Activated T-helper 2 cell treated with anti-CD3 and anti-CD28 coated beads, Interferon-gamma antibody, Interleukin-2, Interleukin-4, amounts not matched to agents 10 μg/mL and 5 μg/mL and 100 μg/mL, durations not matched to agents 14 hours and 24 hours and 36 hours (primary cell): ENCODE measurements around the gene CYB561D2. TPM values are rescaled to one million over a fixed set of nuclear protein-coding genes. Genes with fewer than 3 reads are reported as not detected.
A peak's percentile ranks its signal among the peaks of the same experiment; 100 is the strongest.

Experiments used
- DNase-seq: peaks from one replicate; pipeline ENCODE4 v3.0.0; 2021; ENCODE audit warnings: low spot score
- H3K27ac Mint-ChIP-seq: one replicate; pipeline ENCODE4 v1.8.0; 2021; ENCODE audit warnings: mixed read lengths
- H3K27me3 Mint-ChIP-seq: one replicate; pipeline ENCODE4 v1.8.0; 2021; ENCODE audit warnings: low read depth, mixed read lengths
- H3K36me3 Mint-ChIP-seq: one replicate; pipeline ENCODE4 v1.8.0; 2021; ENCODE audit warnings: low read depth, mixed read lengths
- H3K4me1 Mint-ChIP-seq: one replicate; pipeline ENCODE4 v1.8.0; 2021; ENCODE audit warnings: low read depth, mixed read lengths
- H3K4me3 Mint-ChIP-seq: one replicate; pipeline ENCODE4 v1.8.0; 2021; ENCODE audit warnings: low read depth, mild to moderate bottlenecking, moderate library complexity, mixed read lengths
- H3K9me3 Mint-ChIP-seq: one replicate; pipeline ENCODE4 v1.8.0; 2021; ENCODE audit warnings: mixed read lengths
- intact Hi-C: fragments of 100-400 bp; cut with micrococcal nuclease; formaldehyde crosslinking; loops from one replicate; pipeline ENCODE4 v1.15.1; 2023
- total RNA-seq: library from RNA; stranded (reverse); gene quantifications from 2 replicates; pipeline ENCODE4 v1.2.3, GENCODE V29; 2022

The CYB561D2 gene
- total RNA-seq, 1 donor from 2014 or later = 22.9 TPM

DNA sequence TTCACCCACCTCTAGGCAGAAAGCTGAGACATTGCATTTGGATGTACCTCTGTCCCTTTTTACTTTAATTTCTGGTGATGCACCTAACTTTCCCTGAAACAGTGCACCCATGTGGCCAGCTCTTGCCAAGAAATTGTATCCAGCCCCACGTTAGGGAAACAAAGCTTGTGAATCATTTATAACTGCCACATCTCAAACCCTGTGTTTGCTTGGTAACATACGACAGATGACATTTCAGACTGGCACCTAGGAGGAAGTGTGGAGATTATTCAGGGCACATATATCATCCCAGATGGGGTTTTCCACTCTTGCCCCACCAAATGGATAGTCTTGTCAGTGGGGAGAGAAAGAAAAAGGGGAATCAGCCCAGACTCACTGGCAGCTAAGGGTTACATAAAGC is 2.1 kb downstream of the CYB561D2 start:
- H3K9me3 Mint-ChIP-seq = no peaks in the 10 kb centered on the region
- DNase-seq = no peak
- H3K27ac Mint-ChIP-seq = no peak overlapping the region
- H3K36me3 Mint-ChIP-seq = peaks cover 55% of the 10 kb centered on the region
- H3K27me3 Mint-ChIP-seq = no peaks in the 10 kb centered on the region
- peaks cover 41% of the 10 kb centered on the region for H3K4me1 Mint-ChIP-seq
- H3K4me3 Mint-ChIP-seq = no peak overlapping the region
- intact Hi-C loops = loop anchor here (5.0 to 10.0 kb wide), 4 partner anchors 215 to 1322 kb away; partner anchors contain the start of genes C3orf18, HEMK1, MANF and MAPKAPK3

DNA sequence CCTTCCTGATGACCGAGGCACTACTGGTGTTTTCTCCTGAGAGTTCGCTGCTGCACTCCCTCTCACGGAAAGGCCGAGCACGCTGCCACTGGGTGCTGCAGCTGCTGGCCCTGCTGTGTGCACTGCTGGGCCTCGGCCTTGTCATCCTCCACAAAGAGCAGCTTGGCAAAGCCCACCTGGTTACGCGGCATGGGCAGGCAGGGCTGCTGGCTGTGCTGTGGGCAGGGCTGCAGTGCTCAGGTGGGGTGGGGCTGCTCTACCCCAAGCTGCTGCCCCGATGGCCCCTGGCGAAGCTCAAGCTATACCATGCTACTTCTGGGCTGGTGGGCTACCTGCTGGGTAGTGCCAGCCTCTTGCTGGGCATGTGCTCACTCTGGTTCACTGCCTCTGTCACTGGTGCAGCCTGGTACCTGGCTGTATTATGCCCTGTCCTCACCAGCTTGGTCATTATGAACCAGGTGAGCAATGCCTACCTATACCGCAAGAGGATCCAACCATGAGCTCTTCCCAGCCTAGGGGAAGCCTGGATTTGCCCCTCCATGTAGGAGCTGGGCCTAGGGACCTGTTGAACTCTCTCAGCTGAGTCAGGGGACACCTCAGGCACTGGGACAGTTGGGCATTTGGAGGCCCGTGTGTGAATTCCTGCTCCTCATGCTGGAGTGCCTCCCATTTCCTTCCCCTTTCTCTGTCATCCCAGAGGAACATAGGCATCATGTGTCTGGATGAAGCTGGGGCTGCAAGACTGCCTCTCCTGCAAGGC is 2.8 kb downstream of the CYB561D2 start:
- peaks cover 44% of the 10 kb centered on the region for H3K4me1 Mint-ChIP-seq
- DNase-seq = no peak
- intact Hi-C loops = loop anchor here (5.0 to 10.0 kb wide), 4 partner anchors 214 to 1321 kb away; partner anchors contain the start of genes C3orf18, HEMK1, MANF and MAPKAPK3
- H3K36me3 Mint-ChIP-seq = peaks cover 54% of the 10 kb centered on the region
- no peak overlapping the region for H3K27ac Mint-ChIP-seq
- H3K4me3 Mint-ChIP-seq = no peak overlapping the region
- no peaks in the 10 kb centered on the region for H3K9me3 Mint-ChIP-seq
- H3K27me3 Mint-ChIP-seq = no peaks in the 10 kb centered on the region

DNA sequence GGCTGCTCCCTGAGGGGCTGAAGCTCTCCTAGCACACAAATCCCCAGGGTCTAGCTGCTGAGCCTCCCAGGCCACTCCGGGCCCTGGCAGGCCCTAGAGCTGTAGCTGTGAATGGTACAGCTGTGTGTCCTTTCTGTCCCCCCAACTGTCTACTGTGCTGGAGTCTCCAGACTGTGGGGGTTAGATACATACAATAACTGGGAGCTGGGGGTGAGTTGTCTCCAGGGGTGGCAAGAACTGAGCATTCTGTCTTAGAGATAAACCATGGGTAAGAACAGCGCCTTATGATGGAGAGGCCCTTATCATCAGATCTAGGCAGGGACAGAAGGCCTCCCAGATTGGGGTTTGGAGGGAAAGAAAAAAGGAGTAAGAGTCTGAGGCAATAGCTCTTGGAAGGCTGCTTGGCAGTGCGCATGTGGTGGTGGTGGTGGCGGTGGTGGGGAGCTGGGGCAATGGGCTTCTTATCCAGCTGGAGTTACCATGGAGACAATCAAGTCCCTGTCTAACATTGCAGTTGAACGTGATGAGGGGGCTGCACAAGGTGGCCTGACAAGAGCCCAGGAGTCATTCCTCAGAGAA is 3.6 kb downstream of the CYB561D2 start:
- no peaks in the 10 kb centered on the region for H3K27me3 Mint-ChIP-seq
- peaks cover 42% of the 10 kb centered on the region for H3K4me1 Mint-ChIP-seq
- DNase-seq = no peak
- intact Hi-C loops = loop anchor here (5.0 to 10.0 kb wide), 4 partner anchors 213 to 1321 kb away; partner anchors contain the start of genes C3orf18, HEMK1, MANF and MAPKAPK3
- peaks cover 45% of the 10 kb centered on the region for H3K36me3 Mint-ChIP-seq
- no peak overlapping the region for H3K4me3 Mint-ChIP-seq
- H3K9me3 Mint-ChIP-seq = no peaks in the 10 kb centered on the region
- no peak overlapping the region for H3K27ac Mint-ChIP-seq

DNA sequence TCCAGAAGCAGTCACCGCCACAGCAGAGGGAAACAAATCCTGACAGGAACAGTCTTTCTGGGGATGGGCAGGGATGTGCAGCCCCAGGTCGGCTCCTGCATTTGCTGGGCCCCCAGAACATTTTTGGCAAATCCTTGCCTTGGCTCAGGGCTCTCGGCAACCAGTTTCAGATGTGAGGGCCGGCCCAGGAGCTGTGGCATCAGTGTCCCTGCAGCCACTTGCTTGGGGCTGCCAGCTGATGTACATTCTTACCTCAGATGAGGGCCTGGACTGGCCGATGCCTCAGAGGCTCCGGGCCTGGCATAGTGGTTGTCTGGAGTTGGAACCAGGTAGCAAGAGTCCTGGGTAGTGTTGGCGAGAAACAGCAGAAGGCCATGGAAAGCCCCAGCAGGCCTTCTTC is 4.2 kb downstream of the CYB561D2 start:
- no peaks in the 10 kb centered on the region for H3K27me3 Mint-ChIP-seq
- H3K4me3 Mint-ChIP-seq = no peak overlapping the region
- H3K27ac Mint-ChIP-seq = no peak overlapping the region
- no peaks in the 10 kb centered on the region for H3K9me3 Mint-ChIP-seq
- no peak for DNase-seq
- H3K36me3 Mint-ChIP-seq = peaks cover 44% of the 10 kb centered on the region
- intact Hi-C loops = loop anchor here (5.0 to 10.0 kb wide), 4 partner anchors 212 to 1320 kb away; partner anchors contain the start of genes C3orf18, HEMK1, MANF and MAPKAPK3
- H3K4me1 Mint-ChIP-seq = peaks cover 42% of the 10 kb centered on the region

DNA sequence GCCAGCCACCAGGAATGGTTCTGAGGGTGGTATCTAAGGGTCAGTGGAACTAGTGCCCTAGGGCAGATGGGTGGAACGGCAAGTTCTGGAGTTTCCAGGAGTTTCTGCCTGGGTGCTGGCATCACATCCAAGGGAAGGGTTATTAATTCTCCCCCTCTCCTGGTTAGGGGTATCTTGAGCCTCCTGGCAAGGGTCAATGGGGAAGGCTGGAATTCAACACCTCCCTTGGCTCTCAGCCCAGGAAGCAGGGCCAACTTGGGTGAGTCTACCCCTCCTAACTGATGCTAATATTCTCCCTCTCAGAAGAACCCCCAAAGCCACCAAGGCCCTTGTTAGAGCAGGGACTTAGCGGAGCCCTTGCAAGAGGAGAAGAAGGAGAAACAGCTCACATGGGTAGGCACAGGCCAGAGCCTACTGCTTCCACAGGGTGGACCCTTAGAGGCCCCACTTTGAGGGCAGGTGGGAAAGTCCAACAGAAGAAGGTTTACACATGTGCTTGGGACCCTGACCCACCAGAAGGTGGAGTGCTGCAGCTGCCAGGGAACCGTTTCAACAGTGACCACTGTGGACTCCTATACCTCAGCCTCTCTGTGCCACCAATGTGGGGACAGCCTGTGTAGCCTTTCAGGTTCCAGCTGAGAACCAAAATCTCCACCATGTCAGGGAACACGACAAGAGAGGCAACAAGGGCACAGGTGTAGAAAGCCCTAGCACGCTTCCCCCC is 5.3 kb downstream of the CYB561D2 start:
- no peak for DNase-seq
- H3K4me3 Mint-ChIP-seq = peak overlapping the region; percentile 21
- H3K4me1 Mint-ChIP-seq = peaks cover 39% of the 10 kb centered on the region
- no peaks in the 10 kb centered on the region for H3K9me3 Mint-ChIP-seq
- no peaks in the 10 kb centered on the region for H3K27me3 Mint-ChIP-seq
- H3K27ac Mint-ChIP-seq = no peak overlapping the region
- intact Hi-C loops = loop anchor here (10.0 kb wide), 2 partner anchors 1029 to 1319 kb away; partner anchors contain the start of genes MANF and TEX264
- peaks cover 36% of the 10 kb centered on the region for H3K36me3 Mint-ChIP-seq

DNA sequence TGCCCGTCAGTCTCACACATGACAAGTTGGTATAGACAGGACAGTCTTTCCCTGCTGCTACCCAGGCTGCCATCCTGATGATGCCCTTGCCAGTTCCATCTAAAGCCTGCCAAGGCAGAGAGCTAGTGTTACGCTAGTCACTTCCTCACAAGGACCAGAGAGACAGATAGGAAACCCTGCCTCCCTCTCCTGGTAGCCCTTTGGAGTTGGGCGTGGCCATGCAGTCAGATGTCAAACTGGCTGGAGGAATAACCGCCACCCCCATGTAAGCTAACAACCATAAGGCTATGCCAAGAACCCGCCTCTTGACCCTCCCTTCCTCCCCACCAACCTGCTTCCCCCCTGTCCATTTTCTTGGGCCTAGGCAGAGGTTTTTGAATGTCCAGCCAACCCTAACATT is 5.9 kb downstream of the CYB561D2 start:
- Mint-ChIP-seq H3K4me3 (peak overlapping the region; percentile 98), H3K36me3 (peaks cover 31% of the 10 kb centered on the region), H3K9me3 (no peaks in the 10 kb centered on the region), H3K4me1 (peaks cover 33% of the 10 kb centered on the region), H3K27ac (no peak overlapping the region), H3K27me3 (no peaks in the 10 kb centered on the region)
- intact Hi-C loops = loop anchor here (10.0 kb wide), 2 partner anchors 1028 to 1318 kb away; partner anchors contain the start of genes MANF and TEX264
- DNase-seq = no peak

DNA sequence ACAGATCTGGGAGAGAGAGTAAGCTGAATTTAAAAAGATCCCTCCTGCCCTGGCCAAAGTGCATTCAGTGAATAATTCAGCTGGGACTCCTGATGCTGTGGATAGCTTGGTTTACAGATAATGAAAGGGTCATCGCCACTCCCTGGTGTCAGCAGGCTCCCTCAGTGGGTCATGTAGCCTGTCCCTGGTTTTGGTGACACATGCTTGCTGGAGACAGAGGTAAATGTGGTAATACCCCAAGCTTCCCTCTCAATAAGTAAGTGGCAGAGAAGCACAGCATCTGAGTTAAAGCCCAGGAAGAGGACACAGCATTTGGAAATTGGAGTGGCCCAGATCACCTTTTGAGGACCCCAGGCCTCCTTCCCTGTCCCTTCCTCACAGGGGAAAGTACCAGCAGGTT is 6.8 kb downstream of the CYB561D2 start:
- no peak for DNase-seq
- Mint-ChIP-seq H3K4me3 (peak overlapping the region; percentile 98), H3K27ac (no peak overlapping the region), H3K36me3 (peaks cover 30% of the 10 kb centered on the region), H3K9me3 (no peaks in the 10 kb centered on the region), H3K27me3 (no peaks in the 10 kb centered on the region), H3K4me1 (peaks cover 29% of the 10 kb centered on the region)
- intact Hi-C loops = loop anchor here (10.0 kb wide), 2 partner anchors 1027 to 1317 kb away; partner anchors contain the start of genes MANF and TEX264

DNA sequence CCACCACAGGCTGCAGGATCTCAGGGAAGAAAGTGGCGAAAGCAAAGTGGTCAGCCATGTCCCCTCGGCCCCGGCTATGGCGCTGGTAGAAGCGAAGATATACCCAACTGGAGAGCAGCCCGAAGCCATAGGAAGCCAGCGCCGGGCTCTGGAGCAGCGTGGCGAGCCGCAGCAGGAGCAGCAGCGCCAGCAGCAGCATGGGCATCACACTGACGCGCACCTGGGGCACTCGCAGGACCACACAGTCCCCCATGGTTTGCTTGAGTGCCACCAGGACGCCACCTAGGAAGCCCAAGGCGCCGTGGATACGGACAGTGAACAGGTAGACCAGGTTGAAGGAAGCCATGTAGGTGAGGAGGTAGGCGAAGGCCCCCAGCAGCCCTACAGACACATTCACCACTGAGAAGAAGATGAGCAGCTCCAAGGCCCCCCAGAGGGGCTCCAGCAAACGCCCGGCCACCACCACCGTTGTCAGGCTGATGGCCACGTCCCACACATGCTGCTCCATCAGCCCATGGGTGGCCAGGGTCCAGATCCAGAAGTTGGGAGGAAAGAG is 7.8 kb downstream of the CYB561D2 start:
- Mint-ChIP-seq H3K4me3 (peak overlapping the region; percentile 98), H3K27me3 (no peaks in the 10 kb centered on the region), H3K9me3 (no peaks in the 10 kb centered on the region), H3K27ac (peak overlapping the region; percentile 76), H3K36me3 (peaks cover 26% of the 10 kb centered on the region), H3K4me1 (peaks cover 27% of the 10 kb centered on the region)
- DNase-seq = no peak
- intact Hi-C loops = loop anchor here (2.0 to 10.0 kb wide), 4 partner anchors 18 to 1316 kb away; partner anchors contain the start of genes IFRD2, MANF, RASSF1 and TEX264

DNA sequence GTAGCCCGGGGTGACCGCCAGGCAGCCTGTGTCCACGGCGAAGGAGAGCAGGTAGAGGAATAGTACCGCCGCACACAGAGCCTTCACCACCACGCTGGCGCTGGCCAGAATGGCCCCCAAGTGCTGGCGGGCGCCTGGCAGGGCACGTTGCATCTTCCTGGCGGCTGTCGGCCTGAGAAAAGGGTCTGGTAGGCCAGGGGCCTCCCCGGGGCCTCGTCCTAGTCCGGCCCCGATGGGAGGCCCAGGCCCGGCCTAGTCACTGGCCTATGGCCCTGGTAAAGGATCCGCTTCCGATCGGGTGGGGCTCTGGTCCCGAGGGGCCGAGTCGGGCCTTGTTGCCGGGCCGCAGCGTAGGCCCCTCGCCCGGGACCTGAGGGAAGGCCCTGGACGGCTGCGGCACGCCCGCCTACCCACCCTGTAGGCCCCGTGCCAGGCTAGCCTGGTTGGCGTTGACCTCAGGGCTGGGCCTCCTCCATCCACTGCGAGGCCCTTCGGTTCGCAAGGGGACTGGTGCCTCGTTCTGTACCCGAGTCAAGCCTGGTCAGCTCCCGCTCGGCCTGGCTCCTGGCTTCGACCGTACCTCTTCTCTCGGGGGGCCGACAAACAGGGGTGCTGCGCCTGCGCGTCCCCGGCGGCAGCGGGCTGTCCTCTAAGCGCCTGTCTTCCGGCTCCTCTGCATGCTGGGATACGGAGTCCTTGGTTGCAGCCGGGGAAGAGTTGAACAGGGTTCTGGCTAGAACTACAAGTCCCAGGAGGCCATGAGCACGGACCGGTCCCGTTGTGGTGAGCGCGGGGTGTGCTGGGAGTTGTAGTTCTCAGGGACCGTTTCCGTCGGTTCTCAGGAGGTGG is 8.5 kb downstream of the CYB561D2 start, which contains the start of gene TMEM115:
Gene TMEM115, minus strand, starts transcription at position 611 of the 849 bp plus-strand sequence. Its CDS starts 458 bp downstream, at position 153.
- no peaks in the 10 kb centered on the region for H3K9me3 Mint-ChIP-seq
- peaks cover 22% of the 10 kb centered on the region for H3K36me3 Mint-ChIP-seq
- H3K27me3 Mint-ChIP-seq = no peaks in the 10 kb centered on the region
- peak; percentile 93 for DNase-seq
- peaks cover 27% of the 10 kb centered on the region for H3K4me1 Mint-ChIP-seq
- H3K4me3 Mint-ChIP-seq = peak within 1 kb of the TSS; percentile 98
- peak within 1 kb of the TSS; percentile 94 for H3K27ac Mint-ChIP-seq
- intact Hi-C loops = loop anchor here (1.0 to 10.0 kb wide), 5 partner anchors 8 to 1316 kb away; partner anchors contain the start of genes IFRD2, MANF, RASSF1 and TEX264

DNA sequence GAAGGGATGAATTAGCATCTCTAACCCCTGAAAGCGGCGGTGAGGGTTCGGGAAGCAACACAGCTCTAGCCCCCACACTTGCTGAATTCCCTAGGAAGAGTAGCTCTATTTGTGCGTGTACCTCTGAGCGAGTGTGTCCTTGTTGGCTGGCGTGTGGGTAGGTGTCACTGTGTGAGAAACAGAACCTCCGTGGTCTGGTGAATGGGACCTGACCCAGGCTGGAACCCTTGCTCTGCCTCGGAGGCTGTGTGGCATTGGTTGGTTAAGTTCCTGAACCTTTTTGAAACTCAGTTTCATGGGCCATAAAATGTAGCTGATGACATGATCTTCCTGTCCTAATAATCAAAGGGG is 9.1 kb downstream of the CYB561D2 start:
- peaks cover 16% of the 10 kb centered on the region for H3K36me3 Mint-ChIP-seq
- H3K27me3 Mint-ChIP-seq = no peaks in the 10 kb centered on the region
- H3K9me3 Mint-ChIP-seq = no peaks in the 10 kb centered on the region
- intact Hi-C loops = loop anchor here (1.0 to 10.0 kb wide), 5 partner anchors 8 to 1315 kb away; partner anchors contain the start of genes IFRD2, MANF, RASSF1 and TEX264
- DNase-seq = no peak
- H3K4me3 Mint-ChIP-seq = peak overlapping the region; percentile 98
- peaks cover 27% of the 10 kb centered on the region for H3K4me1 Mint-ChIP-seq
- peak overlapping the region; percentile 94 for H3K27ac Mint-ChIP-seq

DNA sequence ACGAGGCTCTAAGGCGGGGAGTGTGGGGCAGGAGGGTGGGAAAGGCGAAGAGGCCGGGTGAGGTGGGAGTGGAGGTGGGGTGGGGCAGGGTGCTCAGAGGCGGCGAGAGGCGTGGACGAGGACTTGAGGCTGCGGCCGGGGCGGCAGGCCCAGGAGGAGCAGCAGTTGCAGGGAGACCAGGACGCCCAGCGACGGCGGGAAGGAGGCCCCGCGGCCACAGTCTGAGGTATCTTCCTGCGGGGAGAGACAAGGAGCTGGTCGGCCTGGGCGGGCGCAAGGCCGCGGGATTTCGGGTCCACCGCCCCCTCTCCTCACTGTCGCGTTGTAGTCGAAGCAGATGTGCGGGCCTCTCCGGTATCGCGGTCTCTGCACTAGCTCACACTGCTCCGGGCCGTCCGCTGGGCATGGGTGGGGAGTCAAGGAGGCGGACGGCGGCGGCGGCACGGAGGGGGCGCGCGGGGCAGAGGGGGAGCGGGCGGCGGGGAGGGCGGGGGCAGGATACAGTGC is 14.0 kb downstream of the CYB561D2 start:
- no peak overlapping the region for H3K27ac Mint-ChIP-seq
- no peaks in the 10 kb centered on the region for H3K27me3 Mint-ChIP-seq
- H3K4me1 Mint-ChIP-seq = peaks cover 6% of the 10 kb centered on the region
- H3K36me3 Mint-ChIP-seq = no peaks in the 10 kb centered on the region
- peak overlapping the region; percentile 77 for H3K4me3 Mint-ChIP-seq
- no peak for DNase-seq
- H3K9me3 Mint-ChIP-seq = no peaks in the 10 kb centered on the region
- intact Hi-C loops = loop anchor here (2.0 kb wide), 1 partner anchor 14 kb away; the partner anchor contains the start of genes CYB561D2 and NPRL2
